Fibroblast of skin of back (primary cell): ENCODE results near the gene F12.
"Not testable (repeated sequence)": the region's sequence is repeated elsewhere in the genome, so short reads cannot be mapped to it uniquely, and the experiment has no call there.

Experiments used
- DNase-seq: peaks from one replicate; pipeline ENCODE4 v3.0.0-alpha.2; 2013

Gene F12

GRCh38 chr5:177367981-177368868 is 41.1 kb downstream of the F12 start:
- no peak for DNase-seq

- no peak for DNase-seq
Measured at GRCh38 chr5:177367323-177367848, 42.0 kb downstream of the F12 start.

- peak; percentile 87 for DNase-seq
Measured at GRCh38 chr5:177366528-177367322, 42.6 kb downstream of the F12 start.

GRCh38 chr5:177365845-177366527 is 43.4 kb downstream of the F12 start:
- no peak for DNase-seq

- DNase-seq = no peak
Measured at GRCh38 chr5:177364159-177364962, 45.0 kb downstream of the F12 start.

- DNase-seq = no peak
Measured at GRCh38 chr5:177363565-177363964, 45.8 kb downstream of the F12 start.

GRCh38 chr5:177362610-177363507 is 46.5 kb downstream of the F12 start:
- DNase-seq = peak; percentile 44

GRCh38 chr5:177362292-177362609 is 47.1 kb downstream of the F12 start:
- no peak for DNase-seq

- DNase-seq = no peak
Measured at GRCh38 chr5:177361418-177362291, 47.7 kb downstream of the F12 start.

GRCh38 chr5:177360740-177361139 is 48.6 kb downstream of the F12 start:
- not testable (repeated sequence) for DNase-seq

- DNase-seq = no peak
Measured at GRCh38 chr5:177359860-177360259, 49.5 kb downstream of the F12 start.

GRCh38 chr5:177359451-177359851 is 49.9 kb downstream of the F12 start:
- no peak for DNase-seq

- DNase-seq = no peak
Measured at GRCh38 chr5:177358370-177358819, 51.0 kb downstream of the F12 start.

- DNase-seq = peak; percentile 32
Measured at GRCh38 chr5:177357459-177358351, 51.7 kb downstream of the F12 start, which contains the start of gene RGS14. Gene RGS14 (plus strand): TSS chr5:177357924. CDS start chr5:177358025, 101 bp downstream.

GRCh38 chr5:177357146-177357458 is 52.3 kb downstream of the F12 start:
- no peak for DNase-seq

GRCh38 chr5:177356746-177357145 is 52.6 kb downstream of the F12 start:
- DNase-seq = no peak

GRCh38 chr5:177355868-177356168 is 53.5 kb downstream of the F12 start:
- no peak for DNase-seq

GRCh38 chr5:177355162-177355867 is 54.0 kb downstream of the F12 start:
- DNase-seq = no peak
